ENCODE measurements around the gene NSUN2. TPM values are rescaled to one million over a fixed set of nuclear protein-coding genes. Genes with fewer than 3 reads are reported as not detected.

NSUN2 gene
- total RNA-seq, 1 donor = 39.4 TPM

DNA sequence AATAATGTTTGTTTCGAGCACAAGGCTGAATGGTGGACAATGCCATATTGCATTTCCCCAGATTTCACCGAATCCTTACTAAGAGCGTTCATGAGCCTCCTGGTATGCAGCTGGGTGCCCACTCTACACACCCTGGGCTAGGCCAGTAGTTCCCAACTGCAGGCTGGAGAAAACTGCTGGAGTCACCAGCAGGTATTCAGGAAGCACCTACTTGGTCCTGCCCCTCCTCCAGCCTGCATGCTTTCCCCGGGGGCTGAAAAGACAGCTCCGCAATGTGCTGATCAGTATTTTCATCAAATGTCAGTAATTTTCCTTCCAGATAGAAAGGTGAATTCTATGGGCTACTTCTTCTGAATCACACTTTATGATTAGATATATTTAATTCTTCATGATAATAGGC, 34.8 kb upstream of the NSUN2 start:
- Histone ChIP-seq H3K4me2 (ENCODE audit: insufficient read depth, low read length) (no peak overlapping the region), H3K9me3 (ENCODE audit: low read depth, low read length) (no peaks in the 10 kb centered on the region), H2AFZ (ENCODE audit: low read length) (no peak overlapping the region), H4K20me1 (ENCODE audit: insufficient read depth, low read length) (no peaks in the 10 kb centered on the region), H3K4me1 (ENCODE audit: insufficient read depth, low read length) (no peaks in the 10 kb centered on the region), H3K27me3 (ENCODE audit: insufficient read depth, low read length) (no peaks in the 10 kb centered on the region), H3K27ac (ENCODE audit: low read depth, low read length) (no peak overlapping the region), H3K36me3 (ENCODE audit: insufficient read depth, low read length) (peaks cover 3% of the 10 kb centered on the region), H3K79me2 (ENCODE audit: insufficient read depth, low read length) (no peaks in the 10 kb centered on the region), H3K4me3 (ENCODE audit: insufficient read depth, low read length) (no peak overlapping the region)
- TF ChIP-seq, protein P1, sequence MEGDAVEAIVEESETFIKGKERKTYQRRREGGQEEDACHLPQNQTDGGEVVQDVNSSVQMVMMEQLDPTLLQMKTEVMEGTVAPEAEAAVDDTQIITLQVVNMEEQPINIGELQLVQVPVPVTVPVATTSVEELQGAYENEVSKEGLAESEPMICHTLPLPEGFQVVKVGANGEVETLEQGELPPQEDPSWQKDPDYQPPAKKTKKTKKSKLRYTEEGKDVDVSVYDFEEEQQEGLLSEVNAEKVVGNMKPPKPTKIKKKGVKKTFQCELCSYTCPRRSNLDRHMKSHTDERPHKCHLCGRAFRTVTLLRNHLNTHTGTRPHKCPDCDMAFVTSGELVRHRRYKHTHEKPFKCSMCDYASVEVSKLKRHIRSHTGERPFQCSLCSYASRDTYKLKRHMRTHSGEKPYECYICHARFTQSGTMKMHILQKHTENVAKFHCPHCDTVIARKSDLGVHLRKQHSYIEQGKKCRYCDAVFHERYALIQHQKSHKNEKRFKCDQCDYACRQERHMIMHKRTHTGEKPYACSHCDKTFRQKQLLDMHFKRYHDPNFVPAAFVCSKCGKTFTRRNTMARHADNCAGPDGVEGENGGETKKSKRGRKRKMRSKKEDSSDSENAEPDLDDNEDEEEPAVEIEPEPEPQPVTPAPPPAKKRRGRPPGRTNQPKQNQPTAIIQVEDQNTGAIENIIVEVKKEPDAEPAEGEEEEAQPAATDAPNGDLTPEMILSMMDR (IDR thresholded peaks at IDR 0.05; ENCODE audit: extremely low read depth, low read depth, low read length) = no peak
- DNase-seq (ENCODE audit: insufficient read length, low spot score, missing footprints) = no peak

DNA sequence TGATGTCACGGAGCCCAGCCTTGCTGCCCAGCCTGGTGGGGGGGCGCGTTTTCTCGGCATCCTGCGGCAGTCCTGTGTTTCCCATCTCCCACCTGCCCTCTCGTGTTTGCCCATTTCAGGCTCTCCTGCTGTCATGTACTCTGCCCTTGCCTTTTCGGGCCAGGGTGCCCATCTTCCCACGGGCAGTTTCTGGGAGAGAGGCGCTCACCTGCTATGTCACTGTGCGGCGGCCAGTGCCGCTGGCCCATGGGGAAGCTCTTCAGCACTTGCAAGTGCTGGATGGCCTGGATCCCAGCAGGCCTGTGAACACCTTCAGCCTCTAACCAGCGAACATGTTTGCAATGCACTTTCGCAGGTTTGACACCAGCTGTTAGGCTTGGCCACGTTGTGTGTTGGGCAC, 33.9 kb upstream of the NSUN2 start:
- no peak overlapping the region for H3K4me3 ChIP-seq (ENCODE audit: insufficient read depth, low read length)
- H3K36me3 ChIP-seq (ENCODE audit: insufficient read depth, low read length) = peaks cover 3% of the 10 kb centered on the region
- no peaks in the 10 kb centered on the region for H3K79me2 ChIP-seq (ENCODE audit: insufficient read depth, low read length)
- no peak overlapping the region for H3K4me2 ChIP-seq (ENCODE audit: insufficient read depth, low read length)
- no peak overlapping the region for H2AFZ ChIP-seq (ENCODE audit: low read length)
- no peaks in the 10 kb centered on the region for H3K27me3 ChIP-seq (ENCODE audit: insufficient read depth, low read length)
- H3K4me1 ChIP-seq (ENCODE audit: insufficient read depth, low read length) = no peaks in the 10 kb centered on the region
- no peak overlapping the region for H3K27ac ChIP-seq (ENCODE audit: low read depth, low read length)
- TF ChIP-seq, protein P1 (IDR thresholded peaks at IDR 0.05; ENCODE audit: extremely low read depth, low read depth, low read length) = no peak
- H3K9me3 ChIP-seq (ENCODE audit: low read depth, low read length) = no peaks in the 10 kb centered on the region
- DNase-seq (ENCODE audit: insufficient read length, low spot score, missing footprints) = no peak
- H4K20me1 ChIP-seq (ENCODE audit: insufficient read depth, low read length) = no peaks in the 10 kb centered on the region

DNA sequence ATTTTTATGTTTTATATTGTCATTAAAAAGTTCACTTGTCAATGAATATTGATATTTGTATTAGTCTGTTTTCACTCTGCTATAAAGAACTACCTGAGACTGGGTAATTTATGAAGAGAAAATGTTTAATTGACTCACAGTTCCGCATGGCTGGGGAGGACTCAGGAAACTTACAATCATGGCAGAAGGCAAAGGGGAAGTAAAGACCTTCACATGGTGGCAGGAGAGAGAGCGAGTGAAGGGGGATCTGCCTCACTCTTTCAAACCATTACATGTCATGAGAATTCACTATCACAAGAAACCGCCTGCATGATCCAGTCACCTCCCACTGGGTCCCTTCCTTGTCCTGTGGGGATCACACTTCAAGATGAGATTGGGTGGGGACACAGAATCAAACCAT, 27.8 kb upstream of the NSUN2 start:
- H3K4me1 ChIP-seq (ENCODE audit: insufficient read depth, low read length) = no peaks in the 10 kb centered on the region
- no peak overlapping the region for H3K27ac ChIP-seq (ENCODE audit: low read depth, low read length)
- H3K4me2 ChIP-seq (ENCODE audit: insufficient read depth, low read length) = no peak overlapping the region
- no peak overlapping the region for H3K4me3 ChIP-seq (ENCODE audit: insufficient read depth, low read length)
- no peaks in the 10 kb centered on the region for H3K79me2 ChIP-seq (ENCODE audit: insufficient read depth, low read length)
- H3K27me3 ChIP-seq (ENCODE audit: insufficient read depth, low read length) = no peaks in the 10 kb centered on the region
- TF ChIP-seq, protein P1 (IDR thresholded peaks at IDR 0.05; ENCODE audit: extremely low read depth, low read depth, low read length) = no peak
- peaks cover 4% of the 10 kb centered on the region for H3K9me3 ChIP-seq (ENCODE audit: low read depth, low read length)
- H2AFZ ChIP-seq (ENCODE audit: low read length) = no peak overlapping the region
- no peaks in the 10 kb centered on the region for H4K20me1 ChIP-seq (ENCODE audit: insufficient read depth, low read length)
- peaks cover 32% of the 10 kb centered on the region for H3K36me3 ChIP-seq (ENCODE audit: insufficient read depth, low read length)
- no peak for DNase-seq (ENCODE audit: insufficient read length, low spot score, missing footprints)

DNA sequence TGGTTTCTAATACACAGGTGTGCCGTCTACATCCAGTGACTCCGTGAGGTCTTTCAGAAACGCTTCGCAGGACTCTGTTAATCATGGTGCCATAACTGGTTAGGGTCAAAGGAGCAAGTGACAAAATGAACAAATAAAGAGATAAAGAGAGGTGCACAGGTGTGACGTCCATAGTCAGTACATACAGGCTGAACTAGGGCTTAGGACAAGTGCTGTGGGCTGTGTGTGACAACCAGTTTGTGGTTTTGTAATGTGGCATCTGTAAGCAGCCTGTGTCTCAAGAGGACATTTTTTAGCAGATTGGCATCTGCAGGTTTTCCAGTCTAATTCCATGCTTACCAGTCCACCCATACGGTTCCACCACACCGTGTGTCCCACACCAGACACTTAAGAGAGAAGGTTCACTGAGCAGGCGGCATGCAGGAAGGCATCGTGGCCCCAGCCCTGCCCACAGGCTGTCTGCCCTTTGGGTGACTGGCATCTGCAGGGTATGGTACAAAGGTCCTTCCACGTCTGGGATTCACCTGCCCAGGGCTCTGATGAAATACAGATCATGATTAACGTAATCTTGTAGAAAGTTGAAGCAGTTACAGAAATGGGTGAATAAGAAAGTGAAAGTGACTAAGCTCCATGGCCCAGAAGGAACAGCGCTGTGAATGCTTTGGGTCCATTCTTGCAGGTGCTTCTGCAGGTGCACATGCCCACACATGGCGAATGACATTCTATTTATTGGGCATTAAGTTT, 27.3 kb upstream of the NSUN2 start:
- peaks cover 4% of the 10 kb centered on the region for H3K9me3 ChIP-seq (ENCODE audit: low read depth, low read length)
- TF ChIP-seq, protein P1 (IDR thresholded peaks at IDR 0.05; ENCODE audit: extremely low read depth, low read depth, low read length) = no peak
- peaks cover 34% of the 10 kb centered on the region for H3K36me3 ChIP-seq (ENCODE audit: insufficient read depth, low read length)
- no peak overlapping the region for H3K4me2 ChIP-seq (ENCODE audit: insufficient read depth, low read length)
- H3K4me1 ChIP-seq (ENCODE audit: insufficient read depth, low read length) = no peaks in the 10 kb centered on the region
- no peak overlapping the region for H2AFZ ChIP-seq (ENCODE audit: low read length)
- no peaks in the 10 kb centered on the region for H4K20me1 ChIP-seq (ENCODE audit: insufficient read depth, low read length)
- H3K79me2 ChIP-seq (ENCODE audit: insufficient read depth, low read length) = no peaks in the 10 kb centered on the region
- no peaks in the 10 kb centered on the region for H3K27me3 ChIP-seq (ENCODE audit: insufficient read depth, low read length)
- no peak overlapping the region for H3K27ac ChIP-seq (ENCODE audit: low read depth, low read length)
- DNase-seq (ENCODE audit: insufficient read length, low spot score, missing footprints) = no peak
- H3K4me3 ChIP-seq (ENCODE audit: insufficient read depth, low read length) = no peak overlapping the region

Data from osteoblast (primary cell).